Cardiac fibroblast (primary cell): ENCODE results near the gene ZBTB44.
"Not testable (repeated sequence)": the region's sequence is repeated elsewhere in the genome, so short reads cannot be mapped to it uniquely, and the experiment has no call there.

Experiments used
- DNase-seq, 2 donors: peaks; one replicate each; pipeline versions ENCODE4 v3.0.0 to v3.0.0-alpha.2; 2010; ENCODE audit warnings: low read depth in 2 of 2
- H3K4me3 ChIP-seq, 2 donors: replicated peaks in 1 of 2; 1 replicate in 1 of 2; 2 replicates in 1 of 2; pipeline ENCODE4 v1.5.1; 2011; ENCODE audit warnings: low read depth in 2 of 2, low read length in 2 of 2, mild to moderate bottlenecking in 2 of 2, moderate library complexity in 1 of 2
- TF ChIP-seq, protein P1 (sequence below): IDR thresholded peaks from one replicate; pipeline ENCODE4 v1.5.1; 2011; ENCODE audit warnings: low read depth, mild to moderate bottlenecking, low read length, inconsistent platforms

ZBTB44 gene

DNA sequence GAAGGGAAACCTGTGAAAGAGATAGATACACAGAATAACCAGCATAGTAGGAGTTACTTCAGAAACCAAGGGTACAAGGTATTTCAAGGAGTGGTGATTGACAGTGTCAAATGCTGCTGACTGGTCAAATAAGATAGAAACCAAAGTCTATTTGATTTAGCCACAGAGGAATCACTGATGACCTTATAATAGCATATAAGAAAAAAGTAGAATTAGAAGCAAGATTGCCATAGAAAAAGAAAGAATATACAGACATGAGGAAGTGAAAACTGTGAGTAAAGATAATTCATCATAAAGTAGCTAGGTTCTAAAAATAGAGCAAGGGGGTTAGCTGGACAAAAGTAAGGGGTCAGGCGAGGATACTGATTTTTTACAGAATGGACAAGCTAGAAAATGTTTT is 14.2 kb downstream of the ZBTB44 start:
- H3K4me3 ChIP-seq = no peak overlapping the region
- TF ChIP-seq, protein P1, sequence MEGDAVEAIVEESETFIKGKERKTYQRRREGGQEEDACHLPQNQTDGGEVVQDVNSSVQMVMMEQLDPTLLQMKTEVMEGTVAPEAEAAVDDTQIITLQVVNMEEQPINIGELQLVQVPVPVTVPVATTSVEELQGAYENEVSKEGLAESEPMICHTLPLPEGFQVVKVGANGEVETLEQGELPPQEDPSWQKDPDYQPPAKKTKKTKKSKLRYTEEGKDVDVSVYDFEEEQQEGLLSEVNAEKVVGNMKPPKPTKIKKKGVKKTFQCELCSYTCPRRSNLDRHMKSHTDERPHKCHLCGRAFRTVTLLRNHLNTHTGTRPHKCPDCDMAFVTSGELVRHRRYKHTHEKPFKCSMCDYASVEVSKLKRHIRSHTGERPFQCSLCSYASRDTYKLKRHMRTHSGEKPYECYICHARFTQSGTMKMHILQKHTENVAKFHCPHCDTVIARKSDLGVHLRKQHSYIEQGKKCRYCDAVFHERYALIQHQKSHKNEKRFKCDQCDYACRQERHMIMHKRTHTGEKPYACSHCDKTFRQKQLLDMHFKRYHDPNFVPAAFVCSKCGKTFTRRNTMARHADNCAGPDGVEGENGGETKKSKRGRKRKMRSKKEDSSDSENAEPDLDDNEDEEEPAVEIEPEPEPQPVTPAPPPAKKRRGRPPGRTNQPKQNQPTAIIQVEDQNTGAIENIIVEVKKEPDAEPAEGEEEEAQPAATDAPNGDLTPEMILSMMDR = no peak
- DNase-seq = no peak

DNA sequence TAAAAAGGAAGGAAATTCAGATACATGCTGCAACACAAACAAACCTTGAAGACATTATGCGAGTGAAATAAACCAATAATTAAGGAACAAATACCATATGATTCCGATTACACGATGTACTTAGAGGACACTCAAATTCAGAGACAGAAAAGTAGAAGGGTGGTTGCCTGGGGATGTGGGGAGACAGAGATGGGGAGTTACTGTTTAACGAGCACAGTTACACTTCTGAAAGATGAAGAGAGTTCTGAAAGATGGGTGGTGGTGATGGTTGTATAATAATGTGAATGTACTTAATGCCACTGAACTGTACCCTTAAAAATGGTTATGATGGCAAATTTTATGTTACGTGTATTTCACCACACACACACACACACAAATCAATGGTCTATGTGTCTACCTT is 14.7 kb downstream of the ZBTB44 start:
- no peak for DNase-seq
- no peak overlapping the region for H3K4me3 ChIP-seq
- TF ChIP-seq, protein P1 = no peak

DNA sequence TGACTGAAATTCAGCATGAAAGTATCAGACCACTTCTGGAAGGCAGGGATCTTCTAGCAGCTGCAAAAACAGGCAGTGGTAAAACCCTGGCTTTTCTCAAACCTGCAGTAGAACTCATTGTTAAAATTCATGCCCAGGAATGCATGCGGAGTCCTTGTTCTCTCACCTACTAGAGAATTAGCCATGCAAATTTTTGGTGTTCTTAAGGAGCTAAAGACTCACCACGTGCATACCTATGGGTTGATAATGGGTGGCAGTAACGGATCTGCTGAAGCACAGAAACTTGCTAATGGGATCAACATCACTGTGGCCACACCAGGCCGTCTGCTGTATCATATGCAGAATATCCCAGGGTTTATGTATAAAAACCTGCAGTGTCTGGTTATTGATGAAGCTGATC is 19.1 kb downstream of the ZBTB44 start:
- no peak overlapping the region for H3K4me3 ChIP-seq
- no peak for DNase-seq
- TF ChIP-seq, protein P1 = no peak

DNA sequence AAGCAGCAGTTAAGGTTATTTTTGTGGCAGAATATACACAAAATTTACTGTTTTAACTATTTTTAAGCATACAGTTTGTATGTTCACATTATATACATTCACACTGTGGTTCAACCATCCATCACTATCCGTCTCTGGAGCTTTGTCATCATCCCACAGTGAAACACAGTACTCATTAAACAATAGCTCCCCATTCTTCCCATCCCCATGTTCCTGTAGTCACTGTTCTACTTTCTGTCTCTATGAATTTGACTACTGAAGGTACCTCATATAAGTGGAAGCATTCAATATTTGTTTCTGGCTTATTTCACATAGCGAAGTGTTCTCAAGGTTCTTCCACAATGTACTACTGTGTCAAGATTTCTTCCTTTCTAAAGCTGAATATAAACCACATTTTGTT is 32.6 kb downstream of the ZBTB44 start:
- H3K4me3 ChIP-seq = no peak overlapping the region
- DNase-seq = no peak
- TF ChIP-seq, protein P1 = no peak

DNA sequence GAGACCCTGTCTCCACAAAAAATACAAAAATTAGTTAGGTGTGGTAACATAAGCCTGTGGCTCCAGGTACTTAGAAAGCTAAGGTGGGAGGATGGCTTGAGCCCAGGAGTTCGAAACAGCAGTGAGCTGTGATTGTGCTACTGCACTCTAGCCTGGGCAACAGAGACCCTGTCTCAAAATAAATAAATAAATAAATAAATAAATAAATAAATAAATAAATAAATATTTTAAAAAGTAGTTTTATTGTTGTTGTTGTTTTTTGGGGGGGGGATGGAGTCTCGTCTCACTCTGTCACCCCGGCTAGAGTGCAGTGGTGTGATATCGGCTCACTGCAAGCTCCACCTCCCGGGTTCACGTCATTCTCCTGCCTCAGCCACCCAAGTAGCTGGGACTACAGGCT is 33.4 kb downstream of the ZBTB44 start:
- not testable (repeated sequence) for DNase-seq, H3K4me3 ChIP-seq

DNA sequence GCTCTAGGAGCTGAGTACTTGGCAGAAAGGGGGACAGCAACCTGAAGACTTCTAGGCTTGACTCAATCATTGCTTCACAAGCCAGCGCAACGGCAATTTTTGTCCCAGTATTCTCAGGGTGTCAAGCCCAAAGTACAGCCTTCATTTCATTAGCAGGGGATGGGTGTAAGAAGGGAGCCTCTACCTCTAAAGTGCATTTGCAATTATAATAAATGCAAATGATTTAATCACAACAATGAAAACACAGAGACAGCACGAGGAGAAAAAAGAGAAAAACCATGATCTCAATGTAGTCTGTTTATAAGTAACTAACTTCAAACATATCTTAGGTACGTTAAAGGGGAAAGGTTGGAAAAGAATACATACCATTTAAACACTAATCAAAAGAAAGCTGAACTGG is 34.7 kb downstream of the ZBTB44 start:
- no peak for DNase-seq
- TF ChIP-seq, protein P1 = no peak
- no peak overlapping the region for H3K4me3 ChIP-seq

DNA sequence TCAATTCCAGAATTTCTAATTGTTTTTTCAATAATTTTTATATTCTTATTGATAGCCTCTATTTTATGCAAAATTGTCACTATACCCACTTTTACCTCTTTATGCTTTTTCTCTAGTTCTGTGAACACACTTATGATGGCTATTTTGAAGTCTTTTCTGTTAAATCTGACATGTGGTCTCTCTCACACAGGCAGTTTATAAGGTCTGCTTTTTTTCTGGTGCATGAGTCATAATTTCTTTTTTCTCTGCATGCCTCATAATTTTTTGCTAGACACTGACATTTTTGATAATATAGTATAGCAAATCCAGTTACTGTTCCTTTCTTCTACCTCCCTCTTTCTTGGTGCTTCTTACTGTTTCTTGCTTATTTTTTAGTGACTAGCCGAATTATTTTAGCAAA is 36.0 kb downstream of the ZBTB44 start:
- no peak overlapping the region for H3K4me3 ChIP-seq
- peak; percentile 7 to 25 for DNase-seq
- TF ChIP-seq, protein P1 = no peak

DNA sequence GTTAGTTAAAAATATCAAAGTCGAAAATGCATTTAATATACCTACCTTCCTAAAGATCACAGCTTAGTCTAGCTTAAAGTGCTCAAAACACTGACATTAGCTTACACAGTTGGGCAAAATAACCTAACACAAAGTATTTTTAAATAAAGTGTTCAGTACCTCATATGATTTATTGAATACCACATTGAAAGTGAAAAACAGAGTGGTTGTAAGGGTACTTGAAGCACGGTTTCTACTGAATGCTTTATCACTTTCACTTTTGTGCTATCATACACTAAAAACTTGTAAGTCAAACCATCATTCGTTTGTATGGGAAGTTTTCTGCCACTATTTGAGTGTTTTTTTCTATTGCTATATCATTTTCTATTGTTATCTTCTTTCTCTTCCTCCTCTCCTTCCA is 36.6 kb downstream of the ZBTB44 start:
- TF ChIP-seq, protein P1 = no peak
- no peak overlapping the region for H3K4me3 ChIP-seq
- DNase-seq = no peak
